Astrocyte (in vitro differentiated cells and primary cell): Measurements from ENCODE around the gene AVPR1B.

Source experiments
- CTCF ChIP-seq: IDR thresholded peaks from 2 replicates; pipeline ENCODE4 v1.5.1; 2011; ENCODE audit warnings: low read depth, mild to moderate bottlenecking, inconsistent platforms, low read length, moderate library complexity; ENCODE audit not compliant: insufficient read depth
- EZH2 ChIP-seq: IDR thresholded peaks from 2 replicates; pipeline ENCODE4 v1.6.1; 2012; ENCODE audit warnings: mild to moderate bottlenecking, low read length, inconsistent platforms; ENCODE audit not compliant: insufficient read depth

- TF ChIP-seq CTCF (no peak), EZH2 (no peak)
Observed at GRCh38 chr1:206112600-206113301, 4.4 kb downstream of the AVPR1B start.
